ENCODE results near the gene GABBR2. TPM values are rescaled to one million over a fixed set of nuclear protein-coding genes. Genes with fewer than 3 reads are reported as not detected.

The GABBR2 gene
- total and polyA plus RNA-seq, 9 of the 15 experiments (the other 6 are each of a cell fraction or from before 2014, with no cell fraction given), result 0.15 to 1.9 (median 0.32) TPM

DNA sequence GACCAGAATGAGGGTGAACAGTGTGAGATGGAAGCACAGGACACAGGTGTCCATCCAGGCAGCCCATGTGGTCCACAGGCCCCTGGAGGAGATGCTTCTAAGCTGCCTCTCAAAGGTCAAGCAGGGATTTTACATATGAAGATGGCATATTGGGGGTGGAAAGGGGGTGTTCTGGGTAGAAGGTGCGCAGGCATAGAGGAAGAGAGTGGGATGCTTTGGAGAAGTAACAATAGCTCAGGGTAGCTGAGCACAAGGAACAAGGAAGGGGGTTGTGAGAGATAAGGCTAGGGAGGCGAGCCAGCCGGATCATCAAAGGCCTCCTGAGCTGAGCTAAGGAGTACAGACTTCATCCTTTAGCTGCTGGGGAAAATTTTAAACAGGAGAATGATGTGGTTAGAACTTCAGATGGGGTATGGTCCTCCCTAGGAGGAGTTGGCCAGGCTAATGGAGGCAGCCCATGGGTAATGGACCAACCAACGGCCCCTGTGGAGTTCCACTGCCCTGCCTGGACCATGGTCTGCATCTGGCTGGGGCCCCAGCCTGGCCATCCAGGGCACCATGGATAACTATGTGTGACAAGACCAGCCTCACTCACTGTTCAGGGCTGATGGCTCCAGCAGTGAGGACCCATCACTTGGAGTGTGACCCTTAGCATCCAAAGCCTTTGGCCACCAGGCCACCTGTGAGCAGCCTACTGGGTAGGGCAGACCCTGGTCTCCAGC, 366.5 kb downstream of the GABBR2 start (continued):
- TF ChIP-seq, protein P1, sequence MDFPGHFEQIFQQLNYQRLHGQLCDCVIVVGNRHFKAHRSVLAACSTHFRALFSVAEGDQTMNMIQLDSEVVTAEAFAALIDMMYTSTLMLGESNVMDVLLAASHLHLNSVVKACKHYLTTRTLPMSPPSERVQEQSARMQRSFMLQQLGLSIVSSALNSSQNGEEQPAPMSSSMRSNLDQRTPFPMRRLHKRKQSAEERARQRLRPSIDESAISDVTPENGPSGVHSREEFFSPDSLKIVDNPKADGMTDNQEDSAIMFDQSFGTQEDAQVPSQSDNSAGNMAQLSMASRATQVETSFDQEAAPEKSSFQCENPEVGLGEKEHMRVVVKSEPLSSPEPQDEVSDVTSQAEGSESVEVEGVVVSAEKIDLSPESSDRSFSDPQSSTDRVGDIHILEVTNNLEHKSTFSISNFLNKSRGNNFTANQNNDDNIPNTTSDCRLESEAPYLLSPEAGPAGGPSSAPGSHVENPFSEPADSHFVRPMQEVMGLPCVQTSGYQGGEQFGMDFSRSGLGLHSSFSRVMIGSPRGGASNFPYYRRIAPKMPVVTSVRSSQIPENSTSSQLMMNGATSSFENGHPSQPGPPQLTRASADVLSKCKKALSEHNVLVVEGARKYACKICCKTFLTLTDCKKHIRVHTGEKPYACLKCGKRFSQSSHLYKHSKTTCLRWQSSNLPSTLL (IDR thresholded peaks at IDR 0.05), result no peak
- no peak for TF ChIP-seq ZNF76 (CRISPR knock-in tag; IDR thresholded peaks at IDR 0.05; ENCODE audit: borderline replicate concordance)
- TF ChIP-seq, protein P2, sequence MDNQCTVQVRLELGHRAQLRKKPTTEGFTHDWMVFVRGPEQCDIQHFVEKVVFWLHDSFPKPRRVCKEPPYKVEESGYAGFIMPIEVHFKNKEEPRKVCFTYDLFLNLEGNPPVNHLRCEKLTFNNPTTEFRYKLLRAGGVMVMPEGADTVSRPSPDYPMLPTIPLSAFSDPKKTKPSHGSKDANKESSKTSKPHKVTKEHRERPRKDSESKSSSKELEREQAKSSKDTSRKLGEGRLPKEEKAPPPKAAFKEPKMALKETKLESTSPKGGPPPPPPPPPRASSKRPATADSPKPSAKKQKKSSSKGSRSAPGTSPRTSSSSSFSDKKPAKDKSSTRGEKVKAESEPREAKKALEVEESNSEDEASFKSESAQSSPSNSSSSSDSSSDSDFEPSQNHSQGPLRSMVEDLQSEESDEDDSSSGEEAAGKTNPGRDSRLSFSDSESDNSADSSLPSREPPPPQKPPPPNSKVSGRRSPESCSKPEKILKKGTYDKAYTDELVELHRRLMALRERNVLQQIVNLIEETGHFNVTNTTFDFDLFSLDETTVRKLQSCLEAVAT (IDR thresholded peaks at IDR 0.05), result no peak
- TF ChIP-seq ARID1B (IDR thresholded peaks at IDR 0.05), result no peak
- TF ChIP-seq ZNF583 (CRISPR knock-in tag; IDR thresholded peaks at IDR 0.05), result no peak
- no peak for TF ChIP-seq ZHX1 (conservative IDR thresholded peaks at IDR 0.05; ENCODE audit: low read length)
- TF ChIP-seq, protein P3, sequence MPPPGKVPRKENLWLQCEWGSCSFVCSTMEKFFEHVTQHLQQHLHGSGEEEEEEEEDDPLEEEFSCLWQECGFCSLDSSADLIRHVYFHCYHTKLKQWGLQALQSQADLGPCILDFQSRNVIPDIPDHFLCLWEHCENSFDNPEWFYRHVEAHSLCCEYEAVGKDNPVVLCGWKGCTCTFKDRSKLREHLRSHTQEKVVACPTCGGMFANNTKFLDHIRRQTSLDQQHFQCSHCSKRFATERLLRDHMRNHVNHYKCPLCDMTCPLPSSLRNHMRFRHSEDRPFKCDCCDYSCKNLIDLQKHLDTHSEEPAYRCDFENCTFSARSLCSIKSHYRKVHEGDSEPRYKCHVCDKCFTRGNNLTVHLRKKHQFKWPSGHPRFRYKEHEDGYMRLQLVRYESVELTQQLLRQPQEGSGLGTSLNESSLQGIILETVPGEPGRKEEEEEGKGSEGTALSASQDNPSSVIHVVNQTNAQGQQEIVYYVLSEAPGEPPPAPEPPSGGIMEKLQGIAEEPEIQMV (tag; conservative IDR thresholded peaks at IDR 0.05; ENCODE audit: low read depth), result no peak
- no peak for TF ChIP-seq SETDB1 (IDR thresholded peaks at IDR 0.05; ENCODE audit: low read length)
- TF ChIP-seq BRF2 (IDR thresholded peaks at IDR 0.05; ENCODE audit: borderline replicate concordance, insufficient read depth, insufficient read length), result no peak
- no peak for TF ChIP-seq IRF1 (CRISPR knock-in tag; IDR thresholded peaks at IDR 0.05; ENCODE audit: borderline replicate concordance)
- TF ChIP-seq TOE1 (IDR thresholded peaks at IDR 0.05; ENCODE audit: borderline replicate concordance), result no peak
- no peak for TF ChIP-seq TOE1 (CRISPR knock-in tag; IDR thresholded peaks at IDR 0.05; ENCODE audit: borderline replicate concordance, low read depth)
- no peak for TF ChIP-seq ZKSCAN1 (IDR thresholded peaks at IDR 0.05; ENCODE audit: low read depth, low read length)
- TF ChIP-seq ADNP (tag; IDR thresholded peaks at IDR 0.05), result no peak
- TF ChIP-seq PTTG1 (tag; IDR thresholded peaks at IDR 0.05; ENCODE audit: low read depth), result no peak
- TF ChIP-seq SLC30A9 (CRISPR knock-in tag; IDR thresholded peaks at IDR 0.05), result no peak
- no peak for TF ChIP-seq PHF21A (IDR thresholded peaks at IDR 0.05; ENCODE audit: borderline replicate concordance, low read depth)

Data from K562 (cell line).